OCI-LY7 (cell line): ENCODE measurements around the gene PRRT4. TPM values are rescaled to one million over a fixed set of nuclear protein-coding genes. Genes with fewer than 3 reads are reported as not detected.

ENCODE experiments used
- BruUV-seq: library from RNA; stranded (reverse); fragments of 400-500 nt; replicated peaks from 2 replicates; lab custom pipeline; 2021; lab: Mats Ljungman, UMichigan
- CTCF ChIA-PET: fragments of 300-600 bp; sonication (Branson Sonifier 250); formaldehyde crosslinking; loops from one replicate; lab custom pipeline; 2022; ENCODE audit warnings: antibody characterized with exemption; ENCODE audit not compliant: unreplicated experiment; lab: Charles Lee
- POLR2A ChIA-PET: fragments of 300-600 bp; sonication (Branson Sonifier 250); formaldehyde crosslinking; loops from one replicate; lab custom pipeline; 2022; ENCODE audit warnings: antibody characterized with exemption; lab: Charles Lee
- DNase-seq: peaks from one replicate; pipeline ENCODE4 v3.0.0-alpha.2; 2015; ENCODE audit warnings: low spot score
- H2AFZ ChIP-seq: fragments of 200-600 bp; sonication (generic), shearing (Covaris generic); 2 replicates; pipeline ENCODE4 v1.6.1; 2014; ENCODE audit warnings: mild to moderate bottlenecking, antibody characterized with exemption, low read length, moderate library complexity
- H3K27ac ChIP-seq: fragments of 200-600 bp; sonication (generic); 2 replicates; pipeline ENCODE4 v1.5.1; 2014; ENCODE audit warnings: mixed run types, low read depth, mild to moderate bottlenecking, moderate library complexity, low read length, inconsistent platforms; ENCODE audit not compliant: poor library complexity, severe bottlenecking
- H3K36me3 ChIP-seq: fragments of 200-600 bp; sonication (generic); 2 replicates; pipeline ENCODE4 v1.6.1; 2014; ENCODE audit warnings: mild to moderate bottlenecking, antibody characterized with exemption, low read length, moderate library complexity, mixed read lengths; ENCODE audit not compliant: insufficient read depth
- H3K4me1 ChIP-seq: fragments of 200-600 bp; sonication (generic); 2 replicates; pipeline ENCODE4 v1.5.1; 2014; ENCODE audit warnings: mild to moderate bottlenecking, low read length; ENCODE audit not compliant: insufficient read depth, poor library complexity, severe bottlenecking
- H3K4me2 ChIP-seq: fragments of 200-600 bp; sonication (generic); 2 replicates; pipeline ENCODE4 v1.6.1; 2014; ENCODE audit warnings: mild to moderate bottlenecking, low read length
- H3K4me3 ChIP-seq: fragments of 200-600 bp; sonication (generic); 2 replicates; pipeline ENCODE4 v1.5.1; 2014; ENCODE audit warnings: mild to moderate bottlenecking, low read depth, low read length; ENCODE audit not compliant: poor library complexity, severe bottlenecking
- H3K79me2 ChIP-seq: fragments of 200-600 bp; sonication (generic); 2 replicates; pipeline ENCODE4 v1.6.1; 2016; ENCODE audit warnings: low read depth, mild to moderate bottlenecking, low read length, moderate library complexity, mixed read lengths; ENCODE audit not compliant: insufficient read depth
- H3K9me2 ChIP-seq: fragments of 200-600 bp; sonication (generic); 2 replicates; pipeline ENCODE4 v1.6.1; 2016; ENCODE audit warnings: mild to moderate bottlenecking, low read length, mixed read lengths; ENCODE audit not compliant: insufficient read depth
- H3K9me3 ChIP-seq: fragments of 200-600 bp; sonication (generic); 2 replicates; pipeline ENCODE4 v1.6.1; 2014; ENCODE audit warnings: mild to moderate bottlenecking, mixed run types, low read length, mixed read lengths
- H4K20me1 ChIP-seq: fragments of 200-600 bp; sonication (generic); 2 replicates; pipeline ENCODE4 v1.6.1; 2014; ENCODE audit warnings: mild to moderate bottlenecking, antibody characterized with exemption, low read length, moderate library complexity, mixed read lengths; ENCODE audit not compliant: insufficient read depth
- CTCF ChIP-seq: fragments of 200-600 bp; sonication (generic); conservative IDR thresholded peaks from 2 replicates; pipeline ENCODE4 v1.5.1; 2014; ENCODE audit warnings: mild to moderate bottlenecking, antibody characterized with exemption, low read length, moderate library complexity, mixed read lengths
- EZH2phosphoT487 ChIP-seq: fragments of 200-600 bp; sonication (generic); IDR thresholded peaks from 2 replicates; pipeline ENCODE4 v1.6.1; 2018; ENCODE audit warnings: low read depth, borderline replicate concordance, mild to moderate bottlenecking, mixed run types, antibody characterized with exemption, low read length, moderate library complexity, mixed read lengths
- intact Hi-C: fragments of 100-400 bp; cut with micrococcal nuclease; formaldehyde crosslinking; loops from one replicate; pipeline ENCODE4 v1.10.0; 2022; ENCODE audit not compliant: unreplicated experiment
- total RNA-seq, 2 experiments: library from RNA; depleted of rRNA in 1 of 2; stranded (reverse); fragments of >200 nt in 1 of 2; shearing (Covaris generic) in 1 of 2; gene quantifications; 2 replicates each; pipeline ENCODE4 v1.2.3, GENCODE V29; 2014 to 2022

Gene PRRT4
- total RNA-seq, 2 experiments from 2014 or later: not detected

GRCh38 chr7:128311013-128311412, 50.5 kb downstream of the PRRT4 start:
- no peak overlapping the region for H3K4me2 ChIP-seq
- POLR2A ChIA-PET: interaction anchor here (0.7 to 1.0 kb wide), 2 partner anchors 37 to 61 kb away, joined by 3 to 5 read pairs; no protein-coding TSS in a partner anchor
- intact Hi-C loops: no loop called here
- H3K27ac ChIP-seq: no peak overlapping the region
- no peaks in the 10 kb centered on the region for H3K9me3 ChIP-seq
- H4K20me1 ChIP-seq: no peaks in the 10 kb centered on the region
- H3K4me3 ChIP-seq: no peak overlapping the region
- CTCF ChIA-PET: no interaction called here
- H3K4me1 ChIP-seq: no peaks in the 10 kb centered on the region
- no peak for DNase-seq
- TF ChIP-seq EZH2phosphoT487: no peak
- TF ChIP-seq CTCF: no peak
- no peaks in the 10 kb centered on the region for H3K9me2 ChIP-seq
- peaks cover 97% of the 10 kb centered on the region for H3K36me3 ChIP-seq
- no TSS peak for BruUV-seq
- no peak overlapping the region for H2AFZ ChIP-seq
- no peaks in the 10 kb centered on the region for H3K79me2 ChIP-seq

- Histone ChIP-seq H3K9me2 (no peaks in the 10 kb centered on the region), H2AFZ (no peak overlapping the region), H3K4me1 (no peaks in the 10 kb centered on the region), H3K4me2 (no peak overlapping the region), H3K36me3 (peaks cover 97% of the 10 kb centered on the region), H3K4me3 (no peak overlapping the region), H3K9me3 (no peaks in the 10 kb centered on the region), H3K27ac (no peak overlapping the region), H4K20me1 (no peaks in the 10 kb centered on the region), H3K79me2 (no peaks in the 10 kb centered on the region)
- TSS peak; percentile 70 for BruUV-seq
- no peak for DNase-seq
- ChIA-PET POLR2A (interaction anchor here (0.6 to 1.0 kb wide), 3 partner anchors 9 to 61 kb away, joined by 3 to 5 read pairs (median 3); no protein-coding TSS in a partner anchor), CTCF (no interaction called here)
- TF ChIP-seq CTCF (no peak), EZH2phosphoT487 (no peak)
- intact Hi-C loops: no loop called here
These were observed 51.0 kb downstream of the PRRT4 start for GRCh38 chr7:128310499-128310898.

- H3K4me2 ChIP-seq: no peak overlapping the region
- H3K4me1 ChIP-seq: no peaks in the 10 kb centered on the region
- H3K4me3 ChIP-seq: no peak overlapping the region
- CTCF ChIA-PET: no interaction called here
- H3K36me3 ChIP-seq: peaks cover 97% of the 10 kb centered on the region
- DNase-seq: no peak
- TF ChIP-seq EZH2phosphoT487 (no peak), CTCF (no peak)
- no peaks in the 10 kb centered on the region for H3K79me2 ChIP-seq
- intact Hi-C loops: no loop called here
- BruUV-seq: no TSS peak
- H3K9me3 ChIP-seq: no peaks in the 10 kb centered on the region
- no peaks in the 10 kb centered on the region for H4K20me1 ChIP-seq
- no peak overlapping the region for H3K27ac ChIP-seq
- POLR2A ChIA-PET: interaction anchor here (0.6 kb wide), 1 partner anchor 10 kb away, joined by 3 read pairs; no protein-coding TSS in a partner anchor
- no peaks in the 10 kb centered on the region for H3K9me2 ChIP-seq
- no peak overlapping the region for H2AFZ ChIP-seq
These were observed 51.5 kb downstream of the PRRT4 start for GRCh38 chr7:128309976-128310375.
